Gastroesophageal sphincter (tissue), 2 donors: ENCODE results near the gene NDUFS8.

ENCODE experiments used
- EP300 ChIP-seq: sonication (generic); formaldehyde crosslinking; IDR thresholded peaks from one replicate; pipeline ENCODE4 v1.6.1; 2017; ENCODE audit warnings: antibody characterized with exemption, mild to moderate bottlenecking
- POLR2A ChIP-seq, 2 donors: fragments of 450-650 bp; IDR thresholded peaks; one replicate each; pipeline ENCODE4 v1.6.1; 2017; ENCODE audit warnings: antibody characterized with exemption in 2 of 2, mild to moderate bottlenecking in 2 of 2, moderate library complexity in 1 of 2
- POLR2AphosphoS5 ChIP-seq: sonication (generic); formaldehyde crosslinking; IDR thresholded peaks from one replicate; pipeline ENCODE4 v1.6.1; 2017; ENCODE audit warnings: antibody characterized with exemption

DNA sequence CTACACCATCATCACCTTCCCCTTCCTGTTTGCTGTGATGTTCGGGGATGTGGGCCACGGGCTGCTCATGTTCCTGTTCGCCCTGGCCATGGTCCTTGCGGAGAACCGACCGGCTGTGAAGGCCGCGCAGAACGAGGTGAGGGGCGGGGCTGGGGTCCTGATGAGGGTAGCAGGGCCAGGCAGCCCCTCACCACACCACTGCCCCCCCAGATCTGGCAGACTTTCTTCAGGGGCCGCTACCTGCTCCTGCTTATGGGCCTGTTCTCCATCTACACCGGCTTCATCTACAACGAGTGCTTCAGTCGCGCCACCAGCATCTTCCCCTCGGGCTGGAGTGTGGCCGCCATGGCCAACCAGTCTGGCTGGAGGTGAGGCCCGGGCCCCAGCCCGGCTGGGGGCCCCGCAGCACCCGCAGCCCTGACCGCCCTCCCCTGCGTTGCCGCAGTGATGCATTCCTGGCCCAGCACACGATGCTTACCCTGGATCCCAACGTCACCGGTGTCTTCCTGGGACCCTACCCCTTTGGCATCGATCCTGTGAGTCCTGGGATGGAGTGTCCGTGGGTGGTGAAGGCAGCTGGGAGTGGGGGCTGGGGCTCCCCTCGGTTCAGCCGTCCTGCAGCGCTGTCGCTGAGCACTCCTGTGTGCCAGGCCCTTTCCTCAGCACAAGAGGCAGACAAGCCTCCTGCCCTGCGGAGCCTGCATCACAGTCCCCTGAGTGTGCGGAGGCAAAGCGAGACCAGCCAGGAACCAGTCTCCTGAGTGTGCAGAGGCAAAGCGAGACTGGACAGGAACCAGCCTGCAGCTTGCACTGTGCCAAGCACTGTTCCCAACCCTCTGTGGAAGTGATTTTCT is 17.2 kb downstream of the NDUFS8 start:
- TF ChIP-seq EP300 = no peak
- TF ChIP-seq POLR2AphosphoS5 = no peak
- no peak for TF ChIP-seq POLR2A (IDR thresholded peaks at IDR 0.05)
